GM10266 (cell line): Measurements from ENCODE around the gene HOXC13.

ENCODE experiments used
- DNase-seq: peaks from one replicate; pipeline ENCODE4 v3.0.0; 2012; ENCODE audit errors: extremely low spot score
- TF ChIP-seq, protein P1 (sequence below): IDR thresholded peaks from 2 replicates; pipeline ENCODE4 v1.5.1; 2012; ENCODE audit warnings: mild to moderate bottlenecking, low read depth; ENCODE audit not compliant: control insufficient read depth, insufficient read depth; ENCODE audit errors: missing control alignments

The HOXC13 gene

DNA sequence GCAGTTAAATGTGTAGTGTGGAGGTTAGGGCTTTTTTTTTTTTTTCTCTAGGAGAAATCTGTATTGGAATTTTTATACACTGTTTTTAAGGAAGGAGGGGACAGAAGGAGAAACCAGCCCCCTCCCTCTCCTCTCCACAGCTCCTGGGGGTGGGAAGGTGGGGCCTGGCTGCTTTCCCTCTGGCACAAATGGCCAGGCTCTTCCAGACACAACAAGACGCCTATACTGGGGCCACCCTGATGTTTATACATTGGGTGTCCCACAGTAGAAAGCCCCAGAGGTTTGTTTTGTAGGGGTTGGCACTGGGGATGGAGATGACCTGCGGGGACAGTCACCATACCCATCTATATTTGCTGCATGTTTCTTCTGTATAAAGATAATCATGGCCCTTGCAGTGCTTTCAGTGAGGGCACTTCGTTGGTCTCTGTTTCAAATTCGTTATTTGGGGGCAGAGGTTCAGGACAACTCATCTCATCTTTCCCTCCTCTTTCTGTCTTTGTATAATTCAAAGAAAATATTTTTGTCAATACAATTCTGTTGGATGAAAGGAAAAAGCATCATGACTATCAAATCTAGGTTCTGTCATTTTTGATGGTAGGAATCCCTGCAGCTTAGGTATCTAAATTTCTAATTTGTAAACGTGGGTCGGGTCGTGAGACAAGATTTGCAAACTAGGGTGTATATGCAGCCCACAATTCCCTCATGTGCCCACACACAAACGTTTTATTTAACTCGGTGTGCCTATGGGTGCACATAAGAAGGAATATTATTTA lies 38.4 kb downstream of the HOXC13 start:
- TF ChIP-seq, protein P1, sequence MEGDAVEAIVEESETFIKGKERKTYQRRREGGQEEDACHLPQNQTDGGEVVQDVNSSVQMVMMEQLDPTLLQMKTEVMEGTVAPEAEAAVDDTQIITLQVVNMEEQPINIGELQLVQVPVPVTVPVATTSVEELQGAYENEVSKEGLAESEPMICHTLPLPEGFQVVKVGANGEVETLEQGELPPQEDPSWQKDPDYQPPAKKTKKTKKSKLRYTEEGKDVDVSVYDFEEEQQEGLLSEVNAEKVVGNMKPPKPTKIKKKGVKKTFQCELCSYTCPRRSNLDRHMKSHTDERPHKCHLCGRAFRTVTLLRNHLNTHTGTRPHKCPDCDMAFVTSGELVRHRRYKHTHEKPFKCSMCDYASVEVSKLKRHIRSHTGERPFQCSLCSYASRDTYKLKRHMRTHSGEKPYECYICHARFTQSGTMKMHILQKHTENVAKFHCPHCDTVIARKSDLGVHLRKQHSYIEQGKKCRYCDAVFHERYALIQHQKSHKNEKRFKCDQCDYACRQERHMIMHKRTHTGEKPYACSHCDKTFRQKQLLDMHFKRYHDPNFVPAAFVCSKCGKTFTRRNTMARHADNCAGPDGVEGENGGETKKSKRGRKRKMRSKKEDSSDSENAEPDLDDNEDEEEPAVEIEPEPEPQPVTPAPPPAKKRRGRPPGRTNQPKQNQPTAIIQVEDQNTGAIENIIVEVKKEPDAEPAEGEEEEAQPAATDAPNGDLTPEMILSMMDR = no peak
- no peak for DNase-seq

DNA sequence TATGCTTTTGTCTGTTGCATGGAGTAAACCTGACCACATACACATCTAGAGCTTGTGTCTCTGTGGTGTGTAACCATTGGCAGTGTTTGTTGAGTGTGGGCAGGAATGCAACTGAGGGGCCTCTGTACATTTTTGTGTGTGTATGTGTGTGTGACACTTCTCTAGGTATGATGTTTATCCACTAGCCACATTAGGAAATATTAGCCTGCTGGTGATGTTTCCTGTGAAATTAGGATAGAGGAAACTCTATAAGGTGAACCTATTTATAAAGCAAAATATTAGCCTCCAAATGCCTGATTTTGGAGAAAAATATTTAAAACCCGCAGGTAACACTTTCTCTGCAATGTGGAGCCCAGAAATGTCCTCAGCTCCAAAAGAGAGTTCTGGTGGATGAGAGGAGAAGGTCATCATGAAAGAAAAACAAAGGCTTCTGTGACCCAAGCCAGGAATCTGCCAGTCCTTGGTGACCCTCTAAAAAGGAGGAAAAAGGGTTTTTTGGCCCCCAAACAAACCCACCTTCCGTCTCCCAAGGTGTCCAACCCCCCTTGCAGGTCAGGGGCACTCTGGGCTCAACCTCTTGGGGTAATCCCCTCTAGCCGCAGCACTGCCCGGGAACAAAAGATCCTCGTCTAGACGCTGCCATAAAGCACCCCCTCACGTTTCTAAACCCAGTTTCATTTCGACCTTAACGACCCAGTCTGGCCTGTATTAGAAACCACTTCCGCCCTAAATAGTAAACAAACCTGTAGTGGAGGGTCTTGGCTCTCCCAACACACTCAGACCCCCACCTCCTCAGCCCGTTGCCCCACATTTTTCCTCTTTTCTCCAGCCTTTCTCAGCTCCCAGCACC lies 39.2 kb downstream of the HOXC13 start:
- no peak for DNase-seq
- TF ChIP-seq, protein P1 = no peak

DNA sequence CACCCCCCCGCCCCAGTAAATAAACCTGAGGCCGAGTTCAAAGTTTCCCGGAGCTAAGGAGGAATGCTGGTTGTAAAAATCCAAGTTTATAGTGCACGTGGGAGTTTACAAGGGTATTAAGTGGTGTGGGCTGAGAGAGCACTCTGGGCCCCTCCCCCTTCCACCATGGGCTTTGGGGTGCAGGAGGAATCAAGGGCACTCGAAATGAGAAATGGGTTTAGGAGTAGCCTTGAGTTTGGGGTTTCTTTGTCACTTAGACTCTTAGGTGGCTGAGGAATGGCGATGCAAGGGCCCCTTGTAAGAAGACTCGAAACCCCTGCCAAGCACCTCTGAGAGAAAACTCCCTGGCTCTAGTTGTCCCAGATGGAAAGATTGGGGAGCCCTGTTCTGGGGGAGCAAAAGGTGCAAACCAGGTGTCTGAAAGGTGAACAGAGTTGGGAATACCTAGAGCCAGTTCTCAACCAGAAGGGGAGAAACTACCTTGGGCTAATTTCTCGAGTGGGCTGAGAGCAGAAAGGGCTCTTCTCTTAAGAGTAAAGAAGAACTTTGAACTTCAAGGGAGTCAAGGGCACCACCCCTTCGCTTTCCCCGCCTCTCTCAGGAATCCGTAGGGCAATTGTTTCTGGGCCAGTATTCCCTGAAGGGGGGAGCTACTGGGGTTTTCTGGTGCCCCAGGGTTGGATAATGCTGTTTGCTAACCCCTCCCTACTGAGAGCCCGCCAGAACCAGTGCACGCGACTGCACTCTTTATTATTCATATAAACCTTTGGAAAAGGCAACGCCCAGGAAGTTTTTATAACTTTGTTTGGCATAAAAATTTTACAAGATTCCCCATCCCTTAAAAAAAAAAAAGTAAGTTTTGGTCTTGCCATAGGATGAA lies 40.1 kb downstream of the HOXC13 start:
- TF ChIP-seq, protein P1 = no peak
- no peak for DNase-seq

DNA sequence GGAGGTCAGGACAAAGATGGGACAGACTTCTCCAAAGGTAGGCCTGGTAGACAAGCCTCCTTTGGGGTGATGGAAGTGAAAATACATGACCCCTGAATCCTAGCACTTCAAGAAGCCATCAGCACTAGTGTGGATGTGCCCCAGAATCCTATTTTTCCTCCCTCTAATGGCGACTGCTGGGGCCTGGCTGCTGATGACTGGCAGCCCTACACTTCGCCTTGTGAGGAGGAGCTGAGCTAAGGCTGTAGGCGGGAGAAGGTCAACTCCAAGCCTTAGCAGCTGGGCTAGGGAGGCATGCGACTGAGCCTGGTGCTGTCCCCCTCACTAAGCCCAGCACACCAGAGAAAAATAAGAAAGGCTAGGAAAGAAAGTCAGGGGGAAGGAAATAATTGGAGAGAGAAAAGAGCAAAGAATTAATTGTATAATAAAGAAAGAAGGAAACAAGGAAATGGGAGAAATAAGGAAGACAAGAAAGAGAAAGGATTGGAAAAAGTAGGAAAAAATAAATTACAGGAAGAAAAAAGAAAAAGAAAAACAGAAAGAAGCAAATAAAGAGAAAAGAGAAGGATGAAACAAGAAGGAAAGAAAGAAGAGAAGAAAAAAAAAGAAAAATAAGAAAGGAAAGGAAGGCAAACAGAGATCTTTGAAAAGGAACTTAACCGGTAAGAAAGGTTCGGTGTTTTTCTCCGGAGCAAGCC lies 41.6 kb downstream of the HOXC13 start:
- TF ChIP-seq, protein P1 = no peak
- DNase-seq = no peak

DNA sequence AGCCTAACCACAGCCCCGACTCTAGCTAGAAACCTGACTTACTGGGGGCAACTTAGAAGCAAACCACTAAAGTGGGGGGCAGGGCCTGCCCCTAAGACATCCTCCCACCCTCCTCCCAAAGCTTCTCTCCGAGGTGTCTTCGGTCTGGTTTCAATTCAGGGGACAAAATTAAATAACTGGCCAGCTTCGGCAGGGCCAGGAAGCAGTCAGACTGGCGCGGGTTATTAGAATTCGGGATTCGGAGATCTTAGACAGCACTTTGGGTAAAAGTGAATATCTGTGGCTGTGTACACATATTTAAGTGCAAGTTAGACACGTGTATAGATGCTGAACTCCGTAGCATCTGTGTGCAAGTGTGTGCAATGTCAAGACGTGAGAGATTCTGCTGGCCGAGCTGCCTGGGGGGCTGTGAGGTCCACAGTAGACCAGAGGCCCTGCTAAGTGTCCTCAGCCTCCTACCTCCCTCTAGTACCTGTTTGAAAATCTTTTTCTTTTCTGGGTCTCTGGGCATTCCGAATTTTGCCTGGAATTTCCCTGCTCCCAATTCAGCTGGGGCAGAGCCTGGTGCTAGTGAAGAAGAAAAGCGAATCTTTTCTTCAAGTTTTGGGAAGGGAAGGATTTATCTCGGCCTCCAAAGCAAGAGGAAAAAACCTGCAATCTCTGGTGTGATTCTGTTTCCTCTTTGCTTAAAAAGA lies 42.3 kb downstream of the HOXC13 start:
- no peak for DNase-seq
- TF ChIP-seq, protein P1 = no peak
